HPDE6-E6E7 (cell line): ENCODE measurements around the gene PRR23E.

Experiments used
- DNase-seq: peaks from one replicate; pipeline ENCODE4 v3.0.0; 2011; ENCODE audit warnings: missing footprints; ENCODE audit errors: extremely low spot score

Gene PRR23E

GRCh38 chr3:127164615-127165014 is 28.3 kb upstream of the PRR23E start:
- no peak for DNase-seq

- DNase-seq = no peak
Measured at GRCh38 chr3:127165036-127165435, 27.9 kb upstream of the PRR23E start.

GRCh38 chr3:127165694-127166485 is 27.0 kb upstream of the PRR23E start:
- DNase-seq = no peak

GRCh38 chr3:127166501-127167065 is 26.3 kb upstream of the PRR23E start:
- no peak for DNase-seq

GRCh38 chr3:127167315-127168043 is 25.5 kb upstream of the PRR23E start:
- DNase-seq = no peak

- DNase-seq = no peak
Measured at GRCh38 chr3:127168271-127168670, 24.7 kb upstream of the PRR23E start.

GRCh38 chr3:127170814-127171213 is 22.1 kb upstream of the PRR23E start:
- no peak for DNase-seq

- no peak for DNase-seq
Measured at GRCh38 chr3:127171320-127171719, 21.6 kb upstream of the PRR23E start.

- no peak for DNase-seq
Measured at GRCh38 chr3:127171721-127172120, 21.2 kb upstream of the PRR23E start.

- no peak for DNase-seq
Measured at GRCh38 chr3:127172211-127172610, 20.7 kb upstream of the PRR23E start.

GRCh38 chr3:127172781-127173515 is 20.0 kb upstream of the PRR23E start:
- DNase-seq = no peak

GRCh38 chr3:127173516-127174166 is 19.3 kb upstream of the PRR23E start:
- no peak for DNase-seq

- DNase-seq = no peak
Measured at GRCh38 chr3:127174284-127174683, 18.6 kb upstream of the PRR23E start.

GRCh38 chr3:127174715-127175140 is 18.2 kb upstream of the PRR23E start:
- no peak for DNase-seq

- no peak for DNase-seq
Measured at GRCh38 chr3:127175272-127175671, 17.7 kb upstream of the PRR23E start.

GRCh38 chr3:127177226-127177625 is 15.7 kb upstream of the PRR23E start:
- DNase-seq = no peak

GRCh38 chr3:127180859-127181258 is 12.1 kb upstream of the PRR23E start:
- DNase-seq = no peak

- no peak for DNase-seq
Measured at GRCh38 chr3:127182431-127182830, 10.5 kb upstream of the PRR23E start.

GRCh38 chr3:127182848-127183714 is 9.8 kb upstream of the PRR23E start:
- DNase-seq = no peak
